Measurements from ENCODE around the gene HIVEP3. TPM values are rescaled to one million over a fixed set of nuclear protein-coding genes. Genes with fewer than 3 reads are reported as not detected.

The HIVEP3 gene
- total and polyA plus RNA-seq, 2 of the 13 experiments (the other 11 are each of a cell fraction or from before 2014, with no cell fraction given), result 0.05 TPM; not detected in 1

DNA sequence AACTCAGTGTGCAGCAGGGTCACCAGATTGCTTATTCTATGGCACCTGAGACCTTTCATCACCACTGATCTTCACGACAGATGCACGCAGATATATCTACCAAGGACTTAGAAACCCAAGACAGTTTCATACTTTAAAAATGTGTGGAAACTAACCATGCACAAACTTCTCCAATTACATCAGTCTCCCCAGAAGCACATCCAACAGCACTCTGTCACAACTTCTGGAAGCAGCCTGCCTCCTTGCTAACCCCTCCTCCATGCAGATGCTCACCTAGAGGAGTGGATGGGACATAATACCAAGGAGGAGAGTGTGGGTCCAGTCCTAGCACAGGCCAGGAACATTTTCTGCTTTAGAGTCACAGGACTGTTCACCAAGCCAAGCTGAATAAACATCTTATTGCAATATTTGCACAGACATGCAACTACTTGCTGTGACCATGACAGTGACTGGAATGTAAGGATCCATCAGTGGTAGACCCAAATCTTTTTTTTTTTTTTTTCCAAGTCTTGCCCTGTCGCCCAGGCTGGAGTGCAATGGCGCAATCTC is 69.4 kb downstream of the HIVEP3 start:
- POLR2A ChIA-PET, result no interaction called here
- Histone ChIP-seq H3K4me1 (ENCODE audit: insufficient read depth, low read length) (no peaks in the 10 kb centered on the region), H2AFZ (ENCODE audit: low read length) (no peak overlapping the region), H3K4me3 (replicated peaks in 1 of 3; ENCODE audit: insufficient read depth in 1 of 3, low read depth in 2 of 3, low read length in 3 of 3) (no peak overlapping the region), H3K79me2 (ENCODE audit: insufficient read depth, low read length) (no peaks in the 10 kb centered on the region), H3K36me3 (replicated peaks in 1 of 2; ENCODE audit: control insufficient read depth in 1 of 2, insufficient read depth in 2 of 2, low read length in 2 of 2) (no peaks in the 10 kb centered on the region), H3K4me2 (ENCODE audit: low read depth, low read length) (no peak overlapping the region), H3K9me3 (ENCODE audit: low read length) (no peaks in the 10 kb centered on the region), H3K27me3 (ENCODE audit: control insufficient read depth in 1 of 2, insufficient read depth in 2 of 2, low read length in 2 of 2) (peaks cover 4 to 13% of the 10 kb centered on the region in 2 experiments; a peak in 4 of 5 replicates), H4K20me1 (ENCODE audit: insufficient read depth, low read length) (no peaks in the 10 kb centered on the region), H3K27ac (ENCODE audit: extremely low read length, insufficient read depth, low read length) (no peak overlapping the region), H3K9ac (ENCODE audit: insufficient read depth, low read depth, low read length) (no peak overlapping the region)
- FAIRE-seq (no peak), ATAC-seq (no peak), DNase-seq (ENCODE audit: low spot score) (no peak)
- intact Hi-C loops (cut with micrococcal nuclease; ENCODE audit: unreplicated experiment), result no loop called here
- no TSS peak for BruUV-seq (replicated peaks)
- CTCF ChIA-PET (ENCODE audit: low intra/inter-chr PET ratio, low total read pairs), result no interaction called here
- in situ Hi-C loops (cut with HindIII; ENCODE audit: extremely low pct_ligation_motif_present, low pct_unique_long_range_greater_than_20kb), result no loop called here
- WGBS (ENCODE audit: low lambda C conversion rate), result 19% methylated on average over 4 of the region's 4 CpGs
- no peak for TF ChIP-seq ZNF768 (CRISPR knock-in tag; IDR thresholded peaks at IDR 0.05)
- TF ChIP-seq NR2F1 (CRISPR knock-in tag; IDR thresholded peaks at IDR 0.05), result no peak
- TF ChIP-seq ZNF20 (CRISPR knock-in tag; IDR thresholded peaks at IDR 0.05), result no peak
- TF ChIP-seq, protein P1, sequence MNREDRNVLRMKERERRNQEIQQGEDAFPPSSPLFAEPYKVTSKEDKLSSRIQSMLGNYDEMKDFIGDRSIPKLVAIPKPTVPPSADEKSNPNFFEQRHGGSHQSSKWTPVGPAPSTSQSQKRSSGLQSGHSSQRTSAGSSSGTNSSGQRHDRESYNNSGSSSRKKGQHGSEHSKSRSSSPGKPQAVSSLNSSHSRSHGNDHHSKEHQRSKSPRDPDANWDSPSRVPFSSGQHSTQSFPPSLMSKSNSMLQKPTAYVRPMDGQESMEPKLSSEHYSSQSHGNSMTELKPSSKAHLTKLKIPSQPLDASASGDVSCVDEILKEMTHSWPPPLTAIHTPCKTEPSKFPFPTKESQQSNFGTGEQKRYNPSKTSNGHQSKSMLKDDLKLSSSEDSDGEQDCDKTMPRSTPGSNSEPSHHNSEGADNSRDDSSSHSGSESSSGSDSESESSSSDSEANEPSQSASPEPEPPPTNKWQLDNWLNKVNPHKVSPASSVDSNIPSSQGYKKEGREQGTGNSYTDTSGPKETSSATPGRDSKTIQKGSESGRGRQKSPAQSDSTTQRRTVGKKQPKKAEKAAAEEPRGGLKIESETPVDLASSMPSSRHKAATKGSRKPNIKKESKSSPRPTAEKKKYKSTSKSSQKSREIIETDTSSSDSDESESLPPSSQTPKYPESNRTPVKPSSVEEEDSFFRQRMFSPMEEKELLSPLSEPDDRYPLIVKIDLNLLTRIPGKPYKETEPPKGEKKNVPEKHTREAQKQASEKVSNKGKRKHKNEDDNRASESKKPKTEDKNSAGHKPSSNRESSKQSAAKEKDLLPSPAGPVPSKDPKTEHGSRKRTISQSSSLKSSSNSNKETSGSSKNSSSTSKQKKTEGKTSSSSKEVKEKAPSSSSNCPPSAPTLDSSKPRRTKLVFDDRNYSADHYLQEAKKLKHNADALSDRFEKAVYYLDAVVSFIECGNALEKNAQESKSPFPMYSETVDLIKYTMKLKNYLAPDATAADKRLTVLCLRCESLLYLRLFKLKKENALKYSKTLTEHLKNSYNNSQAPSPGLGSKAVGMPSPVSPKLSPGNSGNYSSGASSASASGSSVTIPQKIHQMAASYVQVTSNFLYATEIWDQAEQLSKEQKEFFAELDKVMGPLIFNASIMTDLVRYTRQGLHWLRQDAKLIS (CRISPR knock-in tag; IDR thresholded peaks at IDR 0.05), result no peak
- no peak for TF ChIP-seq ZNF33B (CRISPR knock-in tag; IDR thresholded peaks at IDR 0.05)
- TF ChIP-seq, protein P2, sequence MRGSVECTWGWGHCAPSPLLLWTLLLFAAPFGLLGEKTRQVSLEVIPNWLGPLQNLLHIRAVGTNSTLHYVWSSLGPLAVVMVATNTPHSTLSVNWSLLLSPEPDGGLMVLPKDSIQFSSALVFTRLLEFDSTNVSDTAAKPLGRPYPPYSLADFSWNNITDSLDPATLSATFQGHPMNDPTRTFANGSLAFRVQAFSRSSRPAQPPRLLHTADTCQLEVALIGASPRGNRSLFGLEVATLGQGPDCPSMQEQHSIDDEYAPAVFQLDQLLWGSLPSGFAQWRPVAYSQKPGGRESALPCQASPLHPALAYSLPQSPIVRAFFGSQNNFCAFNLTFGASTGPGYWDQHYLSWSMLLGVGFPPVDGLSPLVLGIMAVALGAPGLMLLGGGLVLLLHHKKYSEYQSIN (CRISPR knock-in tag; IDR thresholded peaks at IDR 0.05; ENCODE audit: borderline replicate concordance), result no peak
- TF ChIP-seq ZMAT3 (CRISPR knock-in tag; conservative IDR thresholded peaks at IDR 0.05), result no peak
- TF ChIP-seq TEAD2 (CRISPR knock-in tag; IDR thresholded peaks at IDR 0.05), result no peak
- TF ChIP-seq ZNF484 (CRISPR knock-in tag; IDR thresholded peaks at IDR 0.05; ENCODE audit: borderline replicate concordance, low read depth), result no peak
- TF ChIP-seq, protein P3, sequence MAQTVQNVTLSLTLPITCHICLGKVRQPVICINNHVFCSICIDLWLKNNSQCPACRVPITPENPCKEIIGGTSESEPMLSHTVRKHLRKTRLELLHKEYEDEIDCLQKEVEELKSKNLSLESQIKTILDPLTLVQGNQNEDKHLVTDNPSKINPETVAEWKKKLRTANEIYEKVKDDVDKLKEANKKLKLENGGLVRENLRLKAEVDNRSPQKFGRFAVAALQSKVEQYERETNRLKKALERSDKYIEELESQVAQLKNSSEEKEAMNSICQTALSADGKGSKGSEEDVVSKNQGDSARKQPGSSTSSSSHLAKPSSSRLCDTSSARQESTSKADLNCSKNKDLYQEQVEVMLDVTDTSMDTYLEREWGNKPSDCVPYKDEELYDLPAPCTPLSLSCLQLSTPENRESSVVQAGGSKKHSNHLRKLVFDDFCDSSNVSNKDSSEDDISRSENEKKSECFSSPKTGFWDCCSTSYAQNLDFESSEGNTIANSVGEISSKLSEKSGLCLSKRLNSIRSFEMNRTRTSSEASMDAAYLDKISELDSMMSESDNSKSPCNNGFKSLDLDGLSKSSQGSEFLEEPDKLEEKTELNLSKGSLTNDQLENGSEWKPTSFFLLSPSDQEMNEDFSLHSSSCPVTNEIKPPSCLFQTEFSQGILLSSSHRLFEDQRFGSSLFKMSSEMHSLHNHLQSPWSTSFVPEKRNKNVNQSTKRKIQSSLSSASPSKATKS (CRISPR knock-in tag; IDR thresholded peaks at IDR 0.05), result no peak
- TF ChIP-seq, protein P4, sequence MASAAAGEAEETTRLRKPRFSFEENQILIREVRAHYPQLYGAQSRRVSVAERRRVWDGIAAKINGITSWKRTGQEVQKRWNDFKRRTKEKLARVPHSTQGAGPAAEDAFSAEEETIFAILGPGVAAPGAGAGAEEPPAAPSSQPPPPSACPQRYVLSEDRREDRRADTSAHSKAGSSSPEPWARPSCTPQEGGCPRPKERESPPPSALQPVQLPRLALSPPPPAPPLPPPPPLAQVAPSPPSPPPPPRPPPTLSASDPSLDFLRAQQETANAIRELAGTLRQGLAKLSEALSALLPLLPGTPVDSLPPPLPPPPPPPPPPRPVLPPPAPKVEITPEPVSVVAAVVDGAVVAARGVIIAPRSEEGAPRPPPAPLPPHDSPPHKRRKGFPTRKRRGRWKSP (CRISPR knock-in tag; IDR thresholded peaks at IDR 0.05), result no peak

All from HepG2 (cell line).